PFSK-1 (cell line): Measurements from ENCODE around the gene LIF.
A peak's percentile ranks its signal among the peaks of the same experiment; 100 is the strongest.

ENCODE experiments used
- FOXP2 ChIP-seq: optimal IDR thresholded peaks from 2 replicates; pipeline ENCODE3; 2011; ENCODE audit warnings: borderline replicate concordance, control low read depth, inconsistent platforms; ENCODE audit not compliant: insufficient read depth; ENCODE audit errors: extremely low read length, extremely low read depth
- POLR2AphosphoS5 ChIP-seq: IDR thresholded peaks from 2 replicates; pipeline ENCODE4 v1.6.1; 2012; ENCODE audit warnings: low read depth, mild to moderate bottlenecking, control low read depth, low read length, moderate library complexity
- REST ChIP-seq, 2 experiments: IDR thresholded peaks; 2 replicates each; pipeline versions ENCODE4 v1.6.1 to v1.8.0; 2011 to 2012; ENCODE audit warnings: low read depth in 2 of 2, low read length in 2 of 2, control low read depth in 1 of 2, inconsistent platforms in 1 of 2, mild to moderate bottlenecking in 1 of 2, moderate library complexity in 1 of 2; ENCODE audit not compliant: insufficient read depth in 1 of 2
- SIN3A ChIP-seq: IDR thresholded peaks from 2 replicates; pipeline ENCODE4 v1.6.1; 2012; ENCODE audit warnings: mild to moderate bottlenecking, low read length, moderate library complexity, borderline replicate concordance; ENCODE audit not compliant: insufficient read depth
- TAF1 ChIP-seq: IDR thresholded peaks from 2 replicates; pipeline ENCODE4 v1.6.1; 2012; ENCODE audit warnings: low read length, control low read depth, borderline replicate concordance; ENCODE audit not compliant: insufficient read depth

The LIF gene

GRCh38 chr22:30293026-30293425 lies 46.5 kb upstream of the LIF start:
- TF ChIP-seq TAF1 (no peak), SIN3A (no peak), FOXP2 (no peak), REST (IDR thresholded peaks at IDR 0.05; ENCODE audit: insufficient read depth in 1 of 2, low read depth in 2 of 2, low read length in 2 of 2) (no peak), POLR2AphosphoS5 (no peak)

DNA sequence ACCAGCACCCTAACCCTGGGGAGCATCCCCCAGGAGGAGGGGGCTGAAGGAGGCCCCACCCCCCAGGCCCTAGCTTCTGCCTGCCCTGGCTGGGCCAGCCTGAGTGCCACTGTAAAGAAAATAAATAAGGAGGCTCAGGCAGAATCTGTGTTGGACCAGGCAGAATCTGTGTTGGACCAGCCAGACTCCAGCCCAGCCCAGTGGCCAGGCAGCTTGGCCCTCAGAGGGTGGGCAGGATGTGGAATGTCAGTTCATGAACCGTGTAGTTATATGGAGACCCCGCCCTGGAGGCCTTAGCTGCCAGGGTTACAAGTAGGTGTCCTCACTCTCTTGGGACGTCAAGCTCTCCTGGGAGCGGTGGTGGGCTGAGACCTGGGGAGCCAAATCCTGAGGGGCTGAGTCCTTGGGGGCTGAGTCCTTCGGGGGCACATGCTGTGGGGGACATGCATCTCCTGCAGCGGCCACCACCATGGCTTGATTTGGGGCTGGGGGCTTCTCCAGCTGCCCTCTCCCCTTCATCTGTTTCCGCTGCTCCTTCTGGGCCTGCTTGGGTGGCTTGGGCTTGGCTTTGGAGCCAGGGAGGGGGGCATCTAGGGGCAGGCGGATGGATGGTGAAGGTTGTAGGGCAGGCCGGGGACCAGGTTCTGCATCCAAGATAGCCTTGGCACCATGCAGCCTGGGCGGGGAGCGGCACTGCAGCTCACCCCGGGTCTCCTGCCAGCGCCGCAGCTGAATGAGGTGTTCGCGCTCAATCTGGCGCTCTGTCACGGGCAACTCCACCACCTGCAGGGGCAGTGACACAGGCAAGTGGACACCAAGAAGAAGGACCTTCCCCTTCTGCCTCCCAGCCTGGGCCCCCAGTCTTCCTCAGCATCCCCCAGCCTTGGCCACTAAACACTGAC lies 45.8 kb upstream of the LIF start:
- TF ChIP-seq SIN3A: no peak
- no peak for TF ChIP-seq TAF1
- no peak for TF ChIP-seq POLR2AphosphoS5
- TF ChIP-seq FOXP2: no peak
- TF ChIP-seq REST (IDR thresholded peaks at IDR 0.05; ENCODE audit: insufficient read depth in 1 of 2, low read depth in 2 of 2, low read length in 2 of 2): no peak

GRCh38 chr22:30291058-30291892 lies 44.7 kb upstream of the LIF start:
- no peak for TF ChIP-seq SIN3A
- no peak for TF ChIP-seq POLR2AphosphoS5
- no peak for TF ChIP-seq FOXP2
- no peak for TF ChIP-seq REST (IDR thresholded peaks at IDR 0.05; ENCODE audit: insufficient read depth in 1 of 2, low read depth in 2 of 2, low read length in 2 of 2)

DNA sequence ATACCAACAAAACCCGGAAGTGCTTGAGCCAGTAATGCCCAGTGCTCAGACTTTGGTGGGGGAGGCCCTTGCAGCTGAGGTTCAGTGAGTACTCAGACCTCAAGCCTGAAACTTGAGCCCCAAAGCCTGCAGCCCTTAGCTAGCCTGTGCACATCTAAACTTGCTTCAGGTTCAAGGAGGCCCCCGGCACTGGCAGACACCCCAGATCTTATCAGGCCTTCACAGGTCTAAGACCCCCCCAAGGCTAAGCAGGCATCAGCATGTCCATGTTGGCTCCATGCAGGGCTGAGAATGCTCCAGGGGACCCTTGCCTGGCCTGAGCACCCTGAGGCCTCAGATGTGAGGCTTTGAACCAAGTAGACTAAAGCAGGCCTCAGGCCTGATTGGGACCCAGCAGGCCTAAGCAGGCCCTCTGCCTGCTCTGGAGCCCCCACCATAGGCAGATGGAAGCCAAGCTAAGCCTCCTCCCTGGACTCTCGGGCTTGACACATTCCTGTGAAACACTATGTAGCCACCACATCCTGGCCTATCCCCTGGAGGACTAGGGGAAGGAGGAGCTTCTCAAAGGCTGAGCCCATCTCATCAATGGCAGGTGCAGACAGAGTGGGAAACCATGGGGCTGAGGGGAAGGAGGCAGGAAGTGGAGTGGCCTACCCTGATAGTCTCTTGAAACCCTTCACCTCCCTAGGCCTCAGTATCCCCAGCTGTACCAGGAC lies 43.9 kb upstream of the LIF start:
- TF ChIP-seq POLR2AphosphoS5 (no peak), REST (IDR thresholded peaks at IDR 0.05; ENCODE audit: insufficient read depth in 1 of 2, low read depth in 2 of 2, low read length in 2 of 2) (no peak), FOXP2 (peak; percentile 13)
